Neural progenitor cell (in vitro differentiated cells): Measurements from ENCODE around the gene SEMA4D.

Experiments used
- CTCF ChIP-seq: fragments of 200-600 bp; sonication (generic); IDR thresholded peaks from 2 replicates; pipeline ENCODE4 v1.5.1; 2017; ENCODE audit warnings: antibody characterized with exemption, mild to moderate bottlenecking
- EZH2phosphoT487 ChIP-seq: fragments of 200-600 bp; sonication (generic); IDR thresholded peaks from 2 replicates; pipeline ENCODE4 v1.6.1; 2017; ENCODE audit warnings: antibody characterized with exemption

GRCh38 chr9:89518466-89519365 is 20.8 kb upstream of the SEMA4D start:
- no peak for TF ChIP-seq CTCF
- TF ChIP-seq EZH2phosphoT487, result no peak
